Colonic mucosa (tissue), 4 donors: ENCODE data around the gene OR2L13. TPM values are rescaled to one million over a fixed set of nuclear protein-coding genes. Genes with fewer than 3 reads are reported as not detected.

ENCODE experiments used
- DNase-seq: peaks from one replicate; pipeline ENCODE4 v3.0.0-alpha.2; 2020
- H3K27ac ChIP-seq: fragments of 200-600 bp; one replicate; pipeline ENCODE4 v1.8.0; 2021
- H3K27me3 ChIP-seq: fragments of 200-600 bp; one replicate; pipeline ENCODE4 v1.8.0; 2021
- H3K36me3 ChIP-seq: fragments of 200-600 bp; one replicate; pipeline ENCODE4 v1.8.0; 2021
- H3K4me1 ChIP-seq: fragments of 200-600 bp; one replicate; pipeline ENCODE4 v1.8.0; 2021; ENCODE audit warnings: mild to moderate bottlenecking
- H3K4me3 ChIP-seq: fragments of 200-600 bp; one replicate; pipeline ENCODE4 v1.8.0; 2021
- H3K9ac ChIP-seq, 2 donors: one replicate each; pipeline ENCODE4 v1.7.0; 2013; ENCODE audit warnings: control low read depth in 2 of 2, low read depth in 2 of 2, low read length in 2 of 2
- H3K9me3 ChIP-seq: fragments of 200-600 bp; one replicate; pipeline ENCODE4 v1.8.0; 2021
- CTCF ChIP-seq: fragments of 200-600 bp; IDR thresholded peaks from one replicate; pipeline ENCODE4 v1.8.0; 2022; ENCODE audit warnings: antibody characterized with exemption, mild to moderate bottlenecking
- intact Hi-C: fragments of 100-400 bp; cut with DNase I; formaldehyde crosslinking; loops from one replicate; pipeline ENCODE4 v1.14.1; 2022
- total RNA-seq, 2 donors: library from RNA; stranded (reverse); fragmentation: NEBNext Ultra II Directional in 1 of 2; extraction: Animal tissue kit (Norgen Biotek cat#: 25700) in 1 of 2; gene quantifications; one replicate each; pipeline ENCODE4 v1.2.1, GENCODE V29; 2021
- donor health status: healthy.
- donor health status: DM: no; HTN: no; CAD: no.
- donor health status: DM: no; HTN: no; CAD: no.

The OR2L13 gene
- total RNA-seq, 2 donors from 2014 or later, result not detected

GRCh38 chr1:248114890-248115289 is 19.9 kb downstream of the OR2L13 start:
- Histone ChIP-seq H3K9me3 (no peaks in the 10 kb centered on the region), H3K4me3 (no peak overlapping the region), H3K27ac (no peak overlapping the region), H3K36me3 (no peaks in the 10 kb centered on the region), H3K4me1 (no peaks in the 10 kb centered on the region), H3K9ac (no peak overlapping the region), H3K27me3 (no peaks in the 10 kb centered on the region)
- no peak for TF ChIP-seq CTCF
- no peak for DNase-seq
- intact Hi-C loops, result no loop called here

GRCh38 chr1:248127653-248128052 is 32.7 kb downstream of the OR2L13 start:
- Histone ChIP-seq H3K4me1 (no peaks in the 10 kb centered on the region), H3K9me3 (no peaks in the 10 kb centered on the region), H3K27ac (no peak overlapping the region), H3K4me3 (no peak overlapping the region), H3K27me3 (no peaks in the 10 kb centered on the region), H3K36me3 (no peaks in the 10 kb centered on the region), H3K9ac (no peak overlapping the region)
- no peak for TF ChIP-seq CTCF
- intact Hi-C loops, result no loop called here
- DNase-seq, result no peak

- Histone ChIP-seq H3K27ac (no peak overlapping the region), H3K9me3 (no peaks in the 10 kb centered on the region), H3K36me3 (no peaks in the 10 kb centered on the region), H3K4me1 (no peaks in the 10 kb centered on the region), H3K27me3 (no peaks in the 10 kb centered on the region), H3K4me3 (no peak overlapping the region), H3K9ac (no peak overlapping the region)
- no peak for DNase-seq
- TF ChIP-seq CTCF, result no peak
- intact Hi-C loops, result no loop called here
These were observed 41.8 kb downstream of the OR2L13 start for GRCh38 chr1:248136811-248137210.

GRCh38 chr1:248140846-248141245 is 45.9 kb downstream of the OR2L13 start:
- no peak for DNase-seq
- no peak overlapping the region for H3K4me3 ChIP-seq
- H3K27ac ChIP-seq, result no peak overlapping the region
- no peaks in the 10 kb centered on the region for H3K9me3 ChIP-seq
- H3K27me3 ChIP-seq, result no peaks in the 10 kb centered on the region
- intact Hi-C loops, result no loop called here
- no peak for TF ChIP-seq CTCF
- H3K9ac ChIP-seq, result no peak overlapping the region
- no peaks in the 10 kb centered on the region for H3K4me1 ChIP-seq
- no peaks in the 10 kb centered on the region for H3K36me3 ChIP-seq

- Histone ChIP-seq H3K36me3 (no peaks in the 10 kb centered on the region), H3K9ac (no peak overlapping the region), H3K4me3 (no peak overlapping the region), H3K27me3 (no peaks in the 10 kb centered on the region), H3K9me3 (no peaks in the 10 kb centered on the region), H3K4me1 (no peaks in the 10 kb centered on the region), H3K27ac (no peak overlapping the region)
- no peak for DNase-seq
- intact Hi-C loops, result no loop called here
- no peak for TF ChIP-seq CTCF
These were observed 48.3 kb downstream of the OR2L13 start for GRCh38 chr1:248143311-248143710.
